GM12878 (cell line): ENCODE data around the gene HCST. TPM values are rescaled to one million over a fixed set of nuclear protein-coding genes. Genes with fewer than 3 reads are reported as not detected.

Source experiments
- CHD4 ChIP-seq: fragments of 200-600 bp; sonication (generic); IDR thresholded peaks from 2 replicates; pipeline ENCODE4 v1.6.1; 2016; ENCODE audit warnings: mild to moderate bottlenecking
- CREM ChIP-seq: IDR thresholded peaks from 2 replicates; pipeline ENCODE4 v1.6.1; 2014; ENCODE audit warnings: antibody characterized with exemption, low read depth
- EGR1 ChIP-seq, 2 experiments: IDR thresholded peaks; 1 replicate in 1 of 2; 2 replicates in 1 of 2; pipeline ENCODE4 v1.6.1; 2011 to 2012; ENCODE audit warnings: low read depth in 2 of 2, low read length in 2 of 2, borderline replicate concordance in 1 of 2, mild to moderate bottlenecking in 1 of 2, moderate library complexity in 1 of 2
- FOXM1 ChIP-seq: IDR thresholded peaks from 2 replicates; pipeline ENCODE4 v1.6.1; 2012; ENCODE audit warnings: low read depth, mild to moderate bottlenecking, inconsistent platforms, low read length, moderate library complexity
- MEF2A ChIP-seq: IDR thresholded peaks from 2 replicates; pipeline ENCODE4 v1.6.1; 2011; ENCODE audit warnings: low read depth, mild to moderate bottlenecking, low read length, moderate library complexity; ENCODE audit not compliant: insufficient read depth
- NBN ChIP-seq: fragments of 450-650 bp; IDR thresholded peaks from 2 replicates; pipeline ENCODE4 v1.6.1; 2016
- NFIC ChIP-seq: IDR thresholded peaks from 2 replicates; pipeline ENCODE4 v1.6.1; 2012; ENCODE audit warnings: low read depth, mild to moderate bottlenecking, inconsistent platforms, low read length, moderate library complexity
- SPI1 ChIP-seq: IDR thresholded peaks from 2 replicates; pipeline ENCODE4 v1.6.1; 2011; ENCODE audit warnings: low read depth, mild to moderate bottlenecking, low read length, moderate library complexity, borderline replicate concordance; ENCODE audit not compliant: insufficient read depth
- TBL1XR1 ChIP-seq: IDR thresholded peaks from 2 replicates; pipeline ENCODE4 v1.6.1; 2012; ENCODE audit warnings: low read depth, low read length, improper control_type of control experiment
- ZNF207 ChIP-seq: fragments of 450-650 bp; IDR thresholded peaks from 2 replicates; pipeline ENCODE4 v1.6.1; 2014; ENCODE audit warnings: antibody characterized with exemption, mild to moderate bottlenecking, borderline replicate concordance
- ZSCAN29 ChIP-seq: fragments of 450-650 bp; IDR thresholded peaks from 2 replicates; pipeline ENCODE4 v1.6.1; 2017; ENCODE audit warnings: mild to moderate bottlenecking, moderate library complexity
- polyA plus RNA-seq, 11 experiments: library from polyadenylated mRNA; depleted of rRNA in 4 of 11; unstranded in 6 of 11; stranded (reverse) in 5 of 11; fragments of >200 nt; fragmentation: Nextera tagmentation in 4 of 11; fragmentation: Illumina TruSeq in 1 of 11; extraction: Ambion mirVana in 4 of 11; extraction: Trizol in 1 of 11; gene quantifications; 1 replicate in 1 of 11; 2 replicates in 10 of 11; pipeline versions ENCODE4 v1.2.1 to v1.2.3, GENCODE V29; 2011 to 2016; ENCODE audit warnings: inconsistent platforms in 2 of 11, missing spikeins in 2 of 11, low read depth in 1 of 11
- total RNA-seq, 4 experiments: library from RNA; depleted of rRNA in 3 of 4; stranded (reverse); fragments of >200 nt in 3 of 4; fragmentation: Illumina TruSeq in 1 of 4; extraction: Trizol in 1 of 4; gene quantifications; 2 replicates each; pipeline versions ENCODE4 v1.2.1 to v1.2.3, GENCODE V29; 2013 to 2021
- TF ChIP-seq, protein P1 (sequence below): IDR thresholded peaks from 2 replicates; pipeline ENCODE4 v1.6.1; 2011; ENCODE audit warnings: mild to moderate bottlenecking, low read depth, low read length, moderate library complexity; ENCODE audit not compliant: insufficient replicate concordance
- TF ChIP-seq, protein P2 (sequence below): fragments of 450-650 bp; IDR thresholded peaks from 2 replicates; pipeline ENCODE4 v1.6.1; 2017; ENCODE audit warnings: mild to moderate bottlenecking, moderate library complexity
- TF ChIP-seq, protein P3 (sequence below): fragments of 450-650 bp; IDR thresholded peaks from 2 replicates; pipeline ENCODE4 v1.6.1; 2016; ENCODE audit warnings: mild to moderate bottlenecking, moderate library complexity, borderline replicate concordance
- TF ChIP-seq, protein P4 (sequence below): IDR thresholded peaks from 2 replicates; pipeline ENCODE4 v1.6.1; 2011; ENCODE audit warnings: borderline replicate concordance, low read depth, mild to moderate bottlenecking, moderate library complexity, low read length; ENCODE audit not compliant: insufficient read depth, poor library complexity, severe bottlenecking

Gene HCST
- total and polyA plus RNA-seq, 10 of the 15 experiments (the other 5 are each of a cell fraction or from before 2014, with no cell fraction given): 7.5 to 79.6 (median 33.6) TPM

DNA sequence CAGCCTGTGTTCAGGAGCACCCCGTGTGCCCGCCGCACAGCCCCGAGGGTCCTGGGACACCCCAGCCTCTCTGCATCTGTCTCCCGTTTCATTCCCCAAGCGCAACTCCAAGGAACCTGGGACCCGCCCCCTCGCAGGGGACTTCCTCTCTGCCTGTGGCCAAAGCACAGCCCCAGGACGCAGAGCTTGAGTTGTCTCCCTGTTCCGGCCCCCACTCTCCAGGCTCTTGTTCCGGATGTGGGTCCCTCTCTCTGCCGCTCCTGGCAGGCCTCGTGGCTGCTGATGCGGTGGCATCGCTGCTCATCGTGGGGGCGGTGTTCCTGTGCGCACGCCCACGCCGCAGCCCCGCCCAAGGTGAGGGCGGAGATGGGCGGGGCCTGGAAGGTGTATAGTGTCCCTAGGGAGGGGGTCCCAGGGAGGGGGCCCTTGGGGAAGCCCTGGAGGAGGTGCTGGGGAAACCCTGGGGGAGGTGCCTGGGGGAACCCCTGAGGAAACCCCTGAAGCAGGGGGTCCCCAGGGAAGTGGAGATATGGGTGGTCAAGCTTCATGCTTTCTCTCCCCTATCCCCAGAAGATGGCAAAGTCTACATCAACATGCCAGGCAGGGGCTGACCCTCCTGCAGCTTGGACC, 1.3 kb downstream of the HCST start (continued):
- TF ChIP-seq, protein P1, sequence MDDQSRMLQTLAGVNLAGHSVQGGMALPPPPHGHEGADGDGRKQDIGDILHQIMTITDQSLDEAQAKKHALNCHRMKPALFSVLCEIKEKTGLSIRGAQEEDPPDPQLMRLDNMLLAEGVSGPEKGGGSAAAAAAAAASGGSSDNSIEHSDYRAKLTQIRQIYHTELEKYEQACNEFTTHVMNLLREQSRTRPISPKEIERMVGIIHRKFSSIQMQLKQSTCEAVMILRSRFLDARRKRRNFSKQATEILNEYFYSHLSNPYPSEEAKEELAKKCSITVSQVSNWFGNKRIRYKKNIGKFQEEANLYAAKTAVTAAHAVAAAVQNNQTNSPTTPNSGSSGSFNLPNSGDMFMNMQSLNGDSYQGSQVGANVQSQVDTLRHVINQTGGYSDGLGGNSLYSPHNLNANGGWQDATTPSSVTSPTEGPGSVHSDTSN: no peak
- TF ChIP-seq SPI1 (peak; percentile 82; the same call in 1 of the 2 replicates), NBN (peak; percentile 92), ZSCAN29 (no peak), MEF2A (peak; percentile 77; the same call in 1 of the 2 replicates), CREM (peak; percentile 87), TBL1XR1 (peak; percentile 100), EGR1 (IDR thresholded peaks at IDR 0.05; ENCODE audit: borderline replicate concordance in 1 of 2, low read depth in 2 of 2, low read length in 2 of 2) (peak; percentile 73 to 99), NFIC (peak; percentile 91; the same call in 1 of the 2 replicates), CHD4 (peak; percentile 15; the same call in 1 of the 2 replicates), FOXM1 (peak; percentile 57; the same call in 1 of the 2 replicates), ZNF207 (peak; percentile 38; the same call in 1 of the 2 replicates)
- TF ChIP-seq, protein P2, sequence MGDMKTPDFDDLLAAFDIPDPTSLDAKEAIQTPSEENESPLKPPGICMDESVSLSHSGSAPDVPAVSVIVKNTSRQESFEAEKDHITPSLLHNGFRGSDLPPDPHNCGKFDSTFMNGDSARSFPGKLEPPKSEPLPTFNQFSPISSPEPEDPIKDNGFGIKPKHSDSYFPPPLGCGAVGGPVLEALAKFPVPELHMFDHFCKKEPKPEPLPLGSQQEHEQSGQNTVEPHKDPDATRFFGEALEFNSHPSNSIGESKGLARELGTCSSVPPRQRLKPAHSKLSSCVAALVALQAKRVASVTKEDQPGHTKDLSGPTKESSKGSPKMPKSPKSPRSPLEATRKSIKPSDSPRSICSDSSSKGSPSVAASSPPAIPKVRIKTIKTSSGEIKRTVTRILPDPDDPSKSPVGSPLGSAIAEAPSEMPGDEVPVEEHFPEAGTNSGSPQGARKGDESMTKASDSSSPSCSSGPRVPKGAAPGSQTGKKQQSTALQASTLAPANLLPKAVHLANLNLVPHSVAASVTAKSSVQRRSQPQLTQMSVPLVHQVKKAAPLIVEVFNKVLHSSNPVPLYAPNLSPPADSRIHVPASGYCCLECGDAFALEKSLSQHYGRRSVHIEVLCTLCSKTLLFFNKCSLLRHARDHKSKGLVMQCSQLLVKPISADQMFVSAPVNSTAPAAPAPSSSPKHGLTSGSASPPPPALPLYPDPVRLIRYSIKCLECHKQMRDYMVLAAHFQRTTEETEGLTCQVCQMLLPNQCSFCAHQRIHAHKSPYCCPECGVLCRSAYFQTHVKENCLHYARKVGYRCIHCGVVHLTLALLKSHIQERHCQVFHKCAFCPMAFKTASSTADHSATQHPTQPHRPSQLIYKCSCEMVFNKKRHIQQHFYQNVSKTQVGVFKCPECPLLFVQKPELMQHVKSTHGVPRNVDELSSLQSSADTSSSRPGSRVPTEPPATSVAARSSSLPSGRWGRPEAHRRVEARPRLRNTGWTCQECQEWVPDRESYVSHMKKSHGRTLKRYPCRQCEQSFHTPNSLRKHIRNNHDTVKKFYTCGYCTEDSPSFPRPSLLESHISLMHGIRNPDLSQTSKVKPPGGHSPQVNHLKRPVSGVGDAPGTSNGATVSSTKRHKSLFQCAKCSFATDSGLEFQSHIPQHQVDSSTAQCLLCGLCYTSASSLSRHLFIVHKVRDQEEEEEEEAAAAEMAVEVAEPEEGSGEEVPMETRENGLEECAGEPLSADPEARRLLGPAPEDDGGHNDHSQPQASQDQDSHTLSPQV: peak; percentile 92
- TF ChIP-seq, protein P3, sequence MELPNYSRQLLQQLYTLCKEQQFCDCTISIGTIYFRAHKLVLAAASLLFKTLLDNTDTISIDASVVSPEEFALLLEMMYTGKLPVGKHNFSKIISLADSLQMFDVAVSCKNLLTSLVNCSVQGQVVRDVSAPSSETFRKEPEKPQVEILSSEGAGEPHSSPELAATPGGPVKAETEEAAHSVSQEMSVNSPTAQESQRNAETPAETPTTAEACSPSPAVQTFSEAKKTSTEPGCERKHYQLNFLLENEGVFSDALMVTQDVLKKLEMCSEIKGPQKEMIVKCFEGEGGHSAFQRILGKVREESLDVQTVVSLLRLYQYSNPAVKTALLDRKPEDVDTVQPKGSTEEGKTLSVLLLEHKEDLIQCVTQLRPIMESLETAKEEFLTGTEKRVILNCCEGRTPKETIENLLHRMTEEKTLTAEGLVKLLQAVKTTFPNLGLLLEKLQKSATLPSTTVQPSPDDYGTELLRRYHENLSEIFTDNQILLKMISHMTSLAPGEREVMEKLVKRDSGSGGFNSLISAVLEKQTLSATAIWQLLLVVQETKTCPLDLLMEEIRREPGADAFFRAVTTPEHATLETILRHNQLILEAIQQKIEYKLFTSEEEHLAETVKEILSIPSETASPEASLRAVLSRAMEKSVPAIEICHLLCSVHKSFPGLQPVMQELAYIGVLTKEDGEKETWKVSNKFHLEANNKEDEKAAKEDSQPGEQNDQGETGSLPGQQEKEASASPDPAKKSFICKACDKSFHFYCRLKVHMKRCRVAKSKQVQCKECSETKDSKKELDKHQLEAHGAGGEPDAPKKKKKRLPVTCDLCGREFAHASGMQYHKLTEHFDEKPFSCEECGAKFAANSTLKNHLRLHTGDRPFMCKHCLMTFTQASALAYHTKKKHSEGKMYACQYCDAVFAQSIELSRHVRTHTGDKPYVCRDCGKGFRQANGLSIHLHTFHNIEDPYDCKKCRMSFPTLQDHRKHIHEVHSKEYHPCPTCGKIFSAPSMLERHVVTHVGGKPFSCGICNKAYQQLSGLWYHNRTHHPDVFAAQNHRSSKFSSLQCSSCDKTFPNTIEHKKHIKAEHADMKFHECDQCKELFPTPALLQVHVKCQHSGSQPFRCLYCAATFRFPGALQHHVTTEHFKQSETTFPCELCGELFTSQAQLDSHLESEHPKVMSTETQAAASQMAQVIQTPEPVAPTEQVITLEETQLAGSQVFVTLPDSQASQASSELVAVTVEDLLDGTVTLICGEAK: peak; percentile 73; the same call in 1 of the 2 replicates
- TF ChIP-seq, protein P4, sequence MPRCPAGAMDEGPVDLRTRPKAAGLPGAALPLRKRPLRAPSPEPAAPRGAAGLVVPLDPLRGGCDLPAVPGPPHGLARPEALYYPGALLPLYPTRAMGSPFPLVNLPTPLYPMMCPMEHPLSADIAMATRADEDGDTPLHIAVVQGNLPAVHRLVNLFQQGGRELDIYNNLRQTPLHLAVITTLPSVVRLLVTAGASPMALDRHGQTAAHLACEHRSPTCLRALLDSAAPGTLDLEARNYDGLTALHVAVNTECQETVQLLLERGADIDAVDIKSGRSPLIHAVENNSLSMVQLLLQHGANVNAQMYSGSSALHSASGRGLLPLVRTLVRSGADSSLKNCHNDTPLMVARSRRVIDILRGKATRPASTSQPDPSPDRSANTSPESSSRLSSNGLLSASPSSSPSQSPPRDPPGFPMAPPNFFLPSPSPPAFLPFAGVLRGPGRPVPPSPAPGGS: peak; percentile 62
